Measurements from ENCODE around the gene PGM2.

GRCh38 chr4:37910091-37910486 is 83.6 kb downstream of the PGM2 start:
- no peak for TF ChIP-seq YY1 (IDR thresholded peaks at IDR 0.05; ENCODE audit: low read depth)
- TF ChIP-seq USF2 (IDR thresholded peaks at IDR 0.05; ENCODE audit: borderline replicate concordance, low read depth, low read length): no peak
- no peak for TF ChIP-seq CTCF (IDR thresholded peaks at IDR 0.05)

Measured in SK-N-SH (cell line).